Measurements from ENCODE around the gene UBA52. TPM values are rescaled to one million over a fixed set of nuclear protein-coding genes. Genes with fewer than 3 reads are reported as not detected.

UBA52 gene
- total and polyA plus RNA-seq, 2 donors (not counting 1 experiment from before 2014, with no cell fraction given) = 1,837 to 5,694 TPM

GRCh38 chr19:18523841-18524240, 47.8 kb upstream of the UBA52 start:
- Histone ChIP-seq H3K36me3 (replicated peaks in 1 of 2; ENCODE audit: control extremely low read depth in 1 of 2, control insufficient read depth in 1 of 2, extremely low read depth in 1 of 2, insufficient read depth in 2 of 2, low read length in 1 of 2) (no peaks in the 10 kb centered on the region), H3K9me3 (ENCODE audit: control extremely low read depth in 1 of 3, control insufficient read depth in 2 of 3, insufficient read depth in 1 of 3, low read length in 2 of 3) (no peaks in the 10 kb centered on the region), H3K4me3 (ENCODE audit: control extremely low read depth in 1 of 5, extremely low read depth in 1 of 5, insufficient read depth in 1 of 5, low read depth in 2 of 5, low read length in 4 of 5) (no peak overlapping the region), H3K27ac (ENCODE audit: low read length in 2 of 2) (no peak overlapping the region), H2AFZ (ENCODE audit: insufficient read depth, low read depth, low read length, poor library complexity, severe bottlenecking) (no peak overlapping the region), H3K4me1 (ENCODE audit: control insufficient read depth in 2 of 2, insufficient read depth in 2 of 2, low read length in 2 of 2) (peaks cover 7 to 21% of the 10 kb centered on the region in 2 donors), H4K20me1 (ENCODE audit: control insufficient read depth, insufficient read depth, low read length, poor library complexity, severe bottlenecking) (peaks cover 14% of the 10 kb centered on the region), H3K79me2 (ENCODE audit: control insufficient read depth, insufficient read depth, low read length) (peaks cover 28% of the 10 kb centered on the region), H3K27me3 (replicated peaks in 1 of 4; ENCODE audit: control extremely low read depth in 1 of 4, control insufficient read depth in 3 of 4, insufficient read depth in 4 of 4, low read length in 3 of 4) (no peaks in the 10 kb centered on the region), H3K4me2 (replicated peaks; ENCODE audit: low read depth, low read length, poor library complexity, severe bottlenecking) (no peak overlapping the region), H3K9ac (ENCODE audit: low read length) (no peak overlapping the region)
- POLR2A ChIA-PET = no interaction called here
- WGBS (ENCODE audit: insufficient coverage) = 93% methylated on average over 8 of the region's 9 CpGs
- no peak for TF ChIP-seq CTCF (IDR thresholded peaks at IDR 0.05)
- no peak for TF ChIP-seq EZH2 (IDR thresholded peaks at IDR 0.05; ENCODE audit: borderline replicate concordance, insufficient read depth, low read depth, low read length, poor library complexity, severe bottlenecking)
- DNase-seq (no peak), ATAC-seq (ENCODE audit: low read depth) (no peak)
- Mint-ChIP-seq H3K4me1 (peaks cover 18% of the 10 kb centered on the region), H3K9me3 (ENCODE audit: insufficient read depth) (no peaks in the 10 kb centered on the region), H3K4me3 (no peak overlapping the region), H3K27ac (no peak overlapping the region), H3K27me3 (no peaks in the 10 kb centered on the region)
- CTCF ChIA-PET = no interaction called here
- intact Hi-C loops (cut with micrococcal nuclease) = loop anchor here (5.0 kb wide), 4 partner anchors 323 to 1297 kb away; partner anchors contain the start of genes ARMC6, MPV17L2, OCEL1 and SUGP2

GRCh38 chr19:18526316-18526715, 45.3 kb upstream of the UBA52 start:
- H3K4me1 ChIP-seq (ENCODE audit: control insufficient read depth in 2 of 2, insufficient read depth in 2 of 2, low read length in 2 of 2) = peaks cover 3 to 5% of the 10 kb centered on the region in 2 donors
- no peak overlapping the region for H3K9ac ChIP-seq (ENCODE audit: low read length)
- ATAC-seq (ENCODE audit: low read depth) (no peak), DNase-seq (no peak)
- no peak for TF ChIP-seq CTCF (IDR thresholded peaks at IDR 0.05)
- no peak for TF ChIP-seq EZH2 (IDR thresholded peaks at IDR 0.05; ENCODE audit: borderline replicate concordance, insufficient read depth, low read depth, low read length, poor library complexity, severe bottlenecking)
- no peak overlapping the region for H3K27ac ChIP-seq (ENCODE audit: low read length in 2 of 2)
- intact Hi-C loops (cut with micrococcal nuclease) = no loop called here
- H4K20me1 ChIP-seq (ENCODE audit: control insufficient read depth, insufficient read depth, low read length, poor library complexity, severe bottlenecking) = no peaks in the 10 kb centered on the region
- 92% methylated on average over 7 of the region's 9 CpGs for WGBS (ENCODE audit: insufficient coverage)
- H3K4me3 ChIP-seq (ENCODE audit: control extremely low read depth in 1 of 5, extremely low read depth in 1 of 5, insufficient read depth in 1 of 5, low read depth in 2 of 5, low read length in 4 of 5) = no peak overlapping the region
- H3K4me3 Mint-ChIP-seq = no peak overlapping the region
- peaks cover 1 to 2% of the 10 kb centered on the region in 2 experiments for H3K36me3 ChIP-seq (replicated peaks in 1 of 2; ENCODE audit: control extremely low read depth in 1 of 2, control insufficient read depth in 1 of 2, extremely low read depth in 1 of 2, insufficient read depth in 2 of 2, low read length in 1 of 2)
- no peak overlapping the region for H2AFZ ChIP-seq (ENCODE audit: insufficient read depth, low read depth, low read length, poor library complexity, severe bottlenecking)
- H3K4me1 Mint-ChIP-seq = peaks cover 3% of the 10 kb centered on the region
- CTCF ChIA-PET = no interaction called here
- no peaks in the 10 kb centered on the region for H3K9me3 ChIP-seq (ENCODE audit: control extremely low read depth in 1 of 3, control insufficient read depth in 2 of 3, insufficient read depth in 1 of 3, low read length in 2 of 3)
- no peaks in the 10 kb centered on the region for H3K9me3 Mint-ChIP-seq (ENCODE audit: insufficient read depth)
- peaks cover 4% of the 10 kb centered on the region for H3K79me2 ChIP-seq (ENCODE audit: control insufficient read depth, insufficient read depth, low read length)
- H3K27ac Mint-ChIP-seq = no peak overlapping the region
- POLR2A ChIA-PET = interaction anchor here (0.6 kb wide), 1 partner anchor 40 kb away, joined by 4 read pairs; no protein-coding TSS in a partner anchor
- no peaks in the 10 kb centered on the region for H3K27me3 Mint-ChIP-seq
- H3K27me3 ChIP-seq (replicated peaks in 1 of 4; ENCODE audit: control extremely low read depth in 1 of 4, control insufficient read depth in 3 of 4, insufficient read depth in 4 of 4, low read length in 3 of 4) = no peaks in the 10 kb centered on the region
- no peak overlapping the region for H3K4me2 ChIP-seq (replicated peaks; ENCODE audit: low read depth, low read length, poor library complexity, severe bottlenecking)

Measured in B cell (primary cell).